C4-2B (cell line): ENCODE data around the gene OSBPL10.

ENCODE experiments used
- CTCF ChIP-seq: fragments of 450-650 bp; conservative IDR thresholded peaks from 2 replicates; pipeline ENCODE4 v1.5.1; 2017; ENCODE audit warnings: mild to moderate bottlenecking
- ZFX ChIP-seq: fragments of 450-650 bp; IDR thresholded peaks from 2 replicates; pipeline ENCODE4 v1.6.1; 2017

- no peak for TF ChIP-seq CTCF
- no peak for TF ChIP-seq ZFX
These were observed 61.5 kb downstream of the OSBPL10 start for GRCh38 chr3:31919528-31919927.
